Thymus (tissue), 11 donors: ENCODE data around the gene REXO2. TPM values are rescaled to one million over a fixed set of nuclear protein-coding genes. Genes with fewer than 3 reads are reported as not detected.

Experiments used
- DNase-seq, 9 donors: peaks; one replicate each; pipeline ENCODE4 v3.0.0-alpha.2; 2013; ENCODE audit warnings: low spot score in 9 of 9, low read depth in 6 of 9, missing footprints in 1 of 9
- H3K27ac ChIP-seq, 2 donors: one replicate each; pipeline ENCODE4 v1.5.1; 2013; ENCODE audit warnings: control low read depth in 1 of 2, low read depth in 1 of 2, low read length in 1 of 2, mild to moderate bottlenecking in 1 of 2, moderate library complexity in 1 of 2
- H3K27me3 ChIP-seq, 2 donors: one replicate each; pipeline ENCODE4 v1.5.1; 2013; ENCODE audit warnings: low read length in 1 of 2; ENCODE audit not compliant: control insufficient read depth in 2 of 2, insufficient read depth in 1 of 2
- H3K36me3 ChIP-seq, 2 donors: one replicate each; pipeline ENCODE4 v1.5.1; 2013; ENCODE audit warnings: low read length in 1 of 2, mild to moderate bottlenecking in 1 of 2, moderate library complexity in 1 of 2; ENCODE audit not compliant: control insufficient read depth in 2 of 2, insufficient read depth in 2 of 2
- H3K4me1 ChIP-seq, 2 donors: one replicate each; pipeline ENCODE4 v1.5.1; 2013; ENCODE audit warnings: low read length in 2 of 2; ENCODE audit not compliant: control insufficient read depth in 2 of 2, insufficient read depth in 2 of 2
- H3K4me3 ChIP-seq, 2 donors: one replicate each; pipeline ENCODE4 v1.5.1; 2013; ENCODE audit warnings: low read length in 2 of 2, control low read depth in 1 of 2, mild to moderate bottlenecking in 1 of 2
- H3K9me3 ChIP-seq, 2 donors: one replicate each; pipeline ENCODE4 v1.5.1; 2013; ENCODE audit warnings: low read length in 1 of 2, mild to moderate bottlenecking in 1 of 2; ENCODE audit not compliant: control insufficient read depth in 2 of 2, insufficient read depth in 1 of 2
- WGBS: extraction: QIAGEN DNeasy Blood & Tissue Kit; methylation state at CpG from one replicate; pipeline ENCODE4 v1.1.7; 2013; 5-methylcytosine and 5-hydroxymethylcytosine counted together
- polyA plus RNA-seq: library from polyadenylated mRNA; stranded (reverse); fragments of 200-250 nt; gene quantifications from one replicate; pipeline ENCODE4 v1.2.3, GENCODE V29; 2013
- total RNA-seq: library from RNA; stranded (reverse); fragments of 120-200 nt; gene quantifications from one replicate; pipeline ENCODE4 v1.2.4, GENCODE V29; 2013
- donor health status: healthy.

Gene REXO2
- total and polyA plus RNA-seq, 2 donors: 39.4 to 74.7 TPM

- Histone ChIP-seq H3K27me3 (no peaks in the 10 kb centered on the region), H3K27ac (peak overlapping the region; percentile 97 to 100), H3K4me3 (peak overlapping the region; percentile 88 to 98), H3K9me3 (no peaks in the 10 kb centered on the region), H3K36me3 (peaks cover 5 to 6% of the 10 kb centered on the region in 2 donors), H3K4me1 (peaks cover 0 to 9% of the 10 kb centered on the region in 2 donors)
- peak in 5 of 9 donors; percentile 5 to 47 (median 27) for DNase-seq
- WGBS: 6% methylated on average over 29 of the region's 29 CpGs
Observed at GRCh38 chr11:114399490-114400215, 39.6 kb upstream of the REXO2 start.

DNA sequence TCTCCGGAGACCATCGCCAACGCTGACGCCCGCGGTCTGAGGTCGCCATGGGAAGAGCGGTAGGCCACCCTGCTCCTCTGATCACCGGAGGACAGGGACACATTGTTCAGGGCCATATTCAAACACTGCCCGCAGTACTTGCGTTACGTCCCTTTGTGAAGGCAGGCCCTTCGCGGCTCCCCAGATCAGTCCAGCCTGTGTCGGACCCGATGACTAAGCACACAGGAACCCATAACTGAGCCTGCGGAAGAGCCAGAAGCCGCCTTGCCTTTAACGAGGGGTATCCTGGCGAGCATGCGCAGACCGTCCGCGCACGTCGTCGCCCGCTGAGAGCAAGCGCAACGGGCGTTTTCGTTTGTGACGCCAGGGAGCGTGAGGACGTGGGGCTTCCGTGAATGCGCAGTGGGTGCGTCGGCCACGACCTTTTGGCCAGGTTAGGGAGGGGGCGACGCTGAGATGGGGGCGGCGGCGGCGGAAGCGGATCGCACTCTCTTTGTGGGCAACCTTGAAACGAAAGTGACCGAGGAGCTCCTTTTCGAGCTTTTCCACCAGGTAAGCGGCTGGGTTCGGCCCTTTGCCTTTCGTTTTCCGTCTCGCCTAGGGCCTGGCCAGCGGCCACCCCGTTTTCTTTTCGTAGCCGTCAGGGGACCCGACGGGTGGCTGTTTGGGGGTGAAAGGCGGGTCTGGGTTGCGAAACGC lies 38.9 kb upstream of the REXO2 start, which contains the start of the genes C11orf71 and RBM7:
Gene C11orf71 (minus strand): TSS at position 296 of the 699 bp plus-strand sequence. CDS start 180 bp downstream, at position 116.
Gene RBM7 (plus strand): TSS at position 451 of the 699 bp plus-strand sequence. CDS start 6 bp downstream, at position 457.
- Histone ChIP-seq H3K4me1 (peaks cover 0 to 9% of the 10 kb centered on the region in 2 donors), H3K27me3 (no peaks in the 10 kb centered on the region), H3K27ac (peak within 1 kb of the TSS; percentile 97 to 100), H3K36me3 (peaks cover 5 to 10% of the 10 kb centered on the region in 2 donors), H3K9me3 (no peaks in the 10 kb centered on the region), H3K4me3 (peak within 1 kb of the TSS; percentile 88 to 98)
- under 1% methylated on average over 65 of the region's 65 CpGs for WGBS
- peak; percentile 92 to 99 (median 97) for DNase-seq

DNA sequence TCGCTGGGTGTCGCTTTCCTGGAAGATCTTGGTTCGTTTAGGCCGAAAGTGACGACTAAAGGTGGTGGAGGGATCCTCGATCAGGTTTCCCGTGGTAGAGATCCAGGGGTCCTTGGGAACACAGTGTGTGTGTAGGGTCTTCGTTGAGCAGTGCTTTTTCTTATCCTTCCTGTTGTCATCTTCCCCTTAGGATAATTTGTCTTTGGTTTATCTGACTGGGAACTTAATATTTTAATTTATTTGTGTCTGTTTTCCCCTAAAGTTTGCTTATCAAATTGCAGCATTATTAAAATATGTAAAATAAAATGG lies 38.4 kb upstream of the REXO2 start:
- peak overlapping the region; percentile 88 to 98 for H3K4me3 ChIP-seq
- WGBS: 0% methylated on average over 8 of the region's 8 CpGs
- H3K27me3 ChIP-seq: no peaks in the 10 kb centered on the region
- H3K4me1 ChIP-seq: peaks cover 0 to 9% of the 10 kb centered on the region in 2 donors
- no peaks in the 10 kb centered on the region for H3K9me3 ChIP-seq
- no peak for DNase-seq
- peak overlapping the region; percentile 97 to 100 for H3K27ac ChIP-seq
- H3K36me3 ChIP-seq: peaks cover 5 to 13% of the 10 kb centered on the region in 2 donors

GRCh38 chr11:114401311-114401710 lies 38.0 kb upstream of the REXO2 start:
- WGBS: 12% methylated on average over 4 of the region's 4 CpGs
- Histone ChIP-seq H3K27ac (peak overlapping the region in 1 of 2 donors; percentile 45), H3K4me1 (peaks cover 0 to 9% of the 10 kb centered on the region in 2 donors), H3K9me3 (no peaks in the 10 kb centered on the region), H3K36me3 (peaks cover 5 to 18% of the 10 kb centered on the region in 2 donors), H3K4me3 (peak overlapping the region; percentile 88 to 98), H3K27me3 (no peaks in the 10 kb centered on the region)
- peak in 1 of 9 donors; percentile 19 for DNase-seq

DNA sequence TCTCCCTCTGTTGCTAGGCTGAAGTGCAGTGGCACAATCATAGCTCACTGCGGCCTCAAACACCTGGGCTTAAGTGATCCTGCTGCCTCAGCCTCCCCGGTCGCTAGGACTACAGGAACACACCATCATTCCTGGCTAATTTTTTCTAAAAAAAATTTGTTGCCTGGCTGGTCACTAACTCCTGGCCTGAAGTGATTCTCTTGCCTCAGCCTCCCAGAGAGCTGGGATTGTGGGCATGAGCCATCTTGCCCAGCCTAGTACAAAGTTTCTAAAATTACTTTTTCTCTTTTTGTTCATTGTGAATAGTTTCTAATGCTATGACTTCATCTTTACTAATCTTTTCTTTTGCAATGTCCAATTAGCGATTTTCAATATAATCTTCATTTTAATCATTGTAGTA lies 26.3 kb upstream of the REXO2 start:
- DNase-seq: no peak
- H3K36me3 ChIP-seq: peaks cover 0 to 12% of the 10 kb centered on the region in 2 donors
- WGBS: 98% methylated on average over 4 of the region's 4 CpGs

GRCh38 chr11:114413958-114414357 lies 25.3 kb upstream of the REXO2 start:
- H3K4me1 ChIP-seq: no peaks in the 10 kb centered on the region
- no peaks in the 10 kb centered on the region for H3K9me3 ChIP-seq
- no peaks in the 10 kb centered on the region for H3K27me3 ChIP-seq
- WGBS: 97% methylated on average over 10 of the region's 10 CpGs
- peaks cover 0 to 12% of the 10 kb centered on the region in 2 donors for H3K36me3 ChIP-seq
- H3K4me3 ChIP-seq: no peak overlapping the region
- no peak for DNase-seq
- no peak overlapping the region for H3K27ac ChIP-seq

More for the DNA sequence above, 26.3 kb upstream of the REXO2 start:
- H3K27ac ChIP-seq: no peak overlapping the region
- no peaks in the 10 kb centered on the region for H3K4me1 ChIP-seq
- H3K9me3 ChIP-seq: no peaks in the 10 kb centered on the region
- no peaks in the 10 kb centered on the region for H3K27me3 ChIP-seq
- no peak overlapping the region for H3K4me3 ChIP-seq

DNA sequence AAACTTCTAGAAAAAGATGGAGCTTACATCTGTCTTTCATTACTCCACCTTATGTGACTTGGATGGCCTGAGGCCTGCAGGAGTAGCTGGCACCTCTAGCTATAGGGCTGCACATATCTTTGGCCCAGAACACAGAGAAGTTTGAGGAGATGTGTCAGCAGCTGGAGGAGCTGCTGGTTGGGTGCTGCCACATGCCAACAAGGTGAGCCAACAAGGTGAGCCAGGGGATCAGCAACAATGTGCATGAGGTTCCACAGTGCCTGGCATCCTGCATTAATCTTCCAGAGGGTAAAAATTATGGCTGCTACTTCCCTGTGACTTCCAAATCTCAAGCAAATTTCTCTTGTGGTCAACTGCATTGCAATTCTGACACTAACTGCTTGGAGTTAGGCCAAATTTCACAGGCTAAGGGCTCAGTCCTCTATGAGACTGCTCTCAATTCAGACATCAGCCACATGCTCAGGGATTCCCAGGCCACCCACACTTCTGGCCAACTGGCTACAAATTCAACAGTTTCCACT lies 22.8 kb upstream of the REXO2 start:
- no peaks in the 10 kb centered on the region for H3K36me3 ChIP-seq
- no peak overlapping the region for H3K4me3 ChIP-seq
- H3K4me1 ChIP-seq: no peaks in the 10 kb centered on the region
- no peak overlapping the region for H3K27ac ChIP-seq
- no peaks in the 10 kb centered on the region for H3K9me3 ChIP-seq
- no peak for DNase-seq
- no peaks in the 10 kb centered on the region for H3K27me3 ChIP-seq

DNA sequence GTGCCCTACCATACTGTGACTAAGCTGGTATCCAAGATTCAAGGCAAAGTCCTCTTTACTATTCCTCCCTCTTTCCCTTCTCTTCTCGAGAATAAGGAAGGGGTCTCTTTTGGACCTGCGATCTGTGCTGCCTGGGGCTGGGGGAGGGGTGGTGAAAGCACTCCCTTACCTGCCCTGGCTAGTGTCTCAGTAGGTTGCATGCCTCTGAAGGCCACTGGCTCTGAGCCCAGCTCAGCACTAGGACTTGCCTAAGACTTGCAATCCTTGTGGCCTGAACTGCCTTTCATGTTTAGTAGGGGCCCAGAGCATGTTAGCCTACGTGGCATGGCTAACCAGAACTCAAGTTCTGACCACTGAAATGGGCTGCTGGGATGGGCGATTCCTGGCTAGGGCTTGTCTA lies 13.0 kb upstream of the REXO2 start:
- no peak overlapping the region for H3K27ac ChIP-seq
- no peaks in the 10 kb centered on the region for H3K27me3 ChIP-seq
- no peaks in the 10 kb centered on the region for H3K9me3 ChIP-seq
- WGBS: 98% methylated on average over 4 of the region's 4 CpGs
- no peaks in the 10 kb centered on the region for H3K4me1 ChIP-seq
- no peaks in the 10 kb centered on the region for H3K36me3 ChIP-seq
- H3K4me3 ChIP-seq: no peak overlapping the region
- no peak for DNase-seq

GRCh38 chr11:114430290-114430689 lies 9.0 kb upstream of the REXO2 start:
- H3K4me1 ChIP-seq: no peaks in the 10 kb centered on the region
- no peak for DNase-seq
- no peaks in the 10 kb centered on the region for H3K36me3 ChIP-seq
- H3K9me3 ChIP-seq: no peaks in the 10 kb centered on the region
- H3K27me3 ChIP-seq: no peaks in the 10 kb centered on the region
- no peak overlapping the region for H3K4me3 ChIP-seq
- no peak overlapping the region for H3K27ac ChIP-seq
